HepG2 (cell line): ENCODE data around the gene GPC2. TPM values are rescaled to one million over a fixed set of nuclear protein-coding genes. Genes with fewer than 3 reads are reported as not detected.

ENCODE experiments used
- ATAC-seq: fragments of 200-7000 bp; cut with Tn5 transposase; 3 replicates; pipeline ENCODE4 v1.9.1; 2020; ENCODE audit warnings: mild to moderate bottlenecking, moderate library complexity
- BruUV-seq: library from RNA; stranded (reverse); fragments of 400-500 nt; replicated peaks from 2 replicates; lab custom pipeline; 2021; lab: Mats Ljungman, UMichigan
- CTCF ChIA-PET: fragments of 300-600 bp; formaldehyde crosslinking; extraction: SDS; loops from one replicate; lab custom pipeline; 2021; ENCODE audit warnings: low total read pairs, inconsistent platforms, low intra/inter-chr PET ratio; lab: Yijun Ruan, JAX
- POLR2A ChIA-PET: fragments of 350-600 bp; sonication (Branson Sonifier 250); formaldehyde crosslinking; loops from one replicate; lab custom pipeline; 2020; ENCODE audit warnings: antibody characterized with exemption, inconsistent platforms; lab: Yijun Ruan, JAX
- DNase-seq: peaks from one replicate; pipeline ENCODE4 v3.0.0-alpha.2; 2015; ENCODE audit warnings: low spot score
- FAIRE-seq: peaks from 3 replicates; lab custom pipeline; 2011; peaks lifted over from hg19 to GRCh38; lab: Jason Lieb, UNC
- H2AFZ ChIP-seq: one replicate; pipeline ENCODE4 v1.6.1; 2011; ENCODE audit warnings: low read length, inconsistent platforms
- H3K27ac ChIP-seq: fragments of 300-600 bp; 3 replicates; pipeline ENCODE4 v1.8.0; 2011; ENCODE audit warnings: mixed run types, mild to moderate bottlenecking, mixed read lengths, low read length, inconsistent platforms; ENCODE audit not compliant: insufficient read depth; ENCODE audit errors: extremely low read length
- H3K27me3 ChIP-seq, 2 experiments: fragments of 200-600 bp in 1 of 2; 2 replicates in 1 of 2; 3 replicates in 1 of 2; pipeline versions ENCODE4 v1.6.0 to v1.8.0; 2011; ENCODE audit warnings: low read length in 2 of 2, mild to moderate bottlenecking in 2 of 2, moderate library complexity in 2 of 2, inconsistent platforms in 1 of 2; ENCODE audit not compliant: insufficient read depth in 2 of 2, control insufficient read depth in 1 of 2
- H3K36me3 ChIP-seq, 2 experiments: fragments of 200-600 bp in 1 of 2; replicated peaks in 1 of 2; 2 replicates in 1 of 2; 3 replicates in 1 of 2; pipeline versions ENCODE4 v1.5.1 to v1.8.0; 2011; ENCODE audit warnings: low read length in 2 of 2, inconsistent platforms in 1 of 2; ENCODE audit not compliant: insufficient read depth in 2 of 2, control insufficient read depth in 1 of 2
- H3K4me1 ChIP-seq: 2 replicates; pipeline ENCODE4 v1.5.1; 2012; ENCODE audit warnings: low read length, inconsistent platforms; ENCODE audit not compliant: insufficient read depth
- H3K4me2 ChIP-seq: 2 replicates; pipeline ENCODE4 v1.6.0; 2011; ENCODE audit warnings: low read depth, low read length, inconsistent platforms
- H3K4me3 ChIP-seq, 3 experiments: fragments of 200-600 bp in 1 of 3; sonication (generic), shearing (Covaris generic) in 1 of 3; replicated peaks in 1 of 3; 2 replicates each; pipeline ENCODE4 v1.5.1; 2011 to 2016; ENCODE audit warnings: low read length in 3 of 3, inconsistent platforms in 2 of 3, low read depth in 2 of 3, mild to moderate bottlenecking in 2 of 3, control low read depth in 1 of 3, mixed read lengths in 1 of 3; ENCODE audit not compliant: insufficient read depth in 1 of 3
- H3K79me2 ChIP-seq: one replicate; pipeline ENCODE4 v1.6.1; 2011; ENCODE audit warnings: low read length, inconsistent platforms; ENCODE audit not compliant: insufficient read depth
- H3K9ac ChIP-seq: 2 replicates; pipeline ENCODE4 v1.6.0; 2011; ENCODE audit warnings: mild to moderate bottlenecking, low read depth, low read length, inconsistent platforms; ENCODE audit not compliant: insufficient read depth
- H3K9me3 ChIP-seq: 2 replicates; pipeline ENCODE4 v1.5.1; 2012; ENCODE audit warnings: mild to moderate bottlenecking, low read length
- H4K20me1 ChIP-seq: 2 replicates; pipeline ENCODE4 v1.6.0; 2011; ENCODE audit warnings: inconsistent platforms, mild to moderate bottlenecking, low read length, moderate library complexity; ENCODE audit not compliant: insufficient read depth
- ADNP ChIP-seq: sonication (generic); formaldehyde crosslinking; IDR thresholded peaks from 2 replicates; pipeline ENCODE4 v1.4.0; 2020; ENCODE audit warnings: missing genetic modification reagents
- SKI ChIP-seq: fragments of 450-650 bp; IDR thresholded peaks from one replicate; pipeline ENCODE4 v1.6.1; 2018; ENCODE audit warnings: mild to moderate bottlenecking; ENCODE audit not compliant: partially characterized antibody
- THAP7 ChIP-seq: sonication (generic); formaldehyde crosslinking; IDR thresholded peaks from 2 replicates; pipeline ENCODE4 v1.8.1; 2023; ENCODE audit warnings: mild to moderate bottlenecking, missing genetic modification reagents
- ZBTB43 ChIP-seq: sonication (generic); formaldehyde crosslinking; conservative IDR thresholded peaks from 2 replicates; pipeline ENCODE4 v1.4.0; 2020; ENCODE audit warnings: missing genetic modification reagents
- WGBS: methylation state at CpG from one replicate; pipeline ENCODE4 v1.1.6; 2017; ENCODE audit warnings: low lambda C conversion rate; 5-methylcytosine and 5-hydroxymethylcytosine counted together
- in situ Hi-C: cut with HindIII; loops from 2 replicates; pipeline ENCODE4 v1.10.0; 2017; ENCODE audit warnings: low pct_unique_long_range_greater_than_20kb; ENCODE audit not compliant: extremely low pct_ligation_motif_present
- intact Hi-C: fragments of 100-400 bp; cut with micrococcal nuclease; formaldehyde crosslinking; loops from one replicate; pipeline ENCODE4 v1.10.0; 2022; ENCODE audit not compliant: unreplicated experiment
- polyA plus RNA-seq, 8 experiments: library from polyadenylated mRNA; depleted of rRNA in 3 of 8; stranded (reverse) in 7 of 8; unstranded in 1 of 8; fragments of >200 nt; fragmentation: Illumina TruSeq in 4 of 8; extraction: Trizol in 4 of 8; gene quantifications; 2 replicates each; pipeline versions ENCODE4 v1.2.1 to v1.2.3, GENCODE V29; 2011 to 2016; ENCODE audit warnings: low read depth in 4 of 8, missing spikeins in 1 of 8, mixed read lengths in 1 of 8; ENCODE audit not compliant: insufficient read depth in 1 of 8
- total RNA-seq, 5 experiments: library from RNA; depleted of rRNA; stranded (reverse); fragments of >200 nt; fragmentation: Illumina TruSeq; extraction: Trizol; gene quantifications; 2 replicates each; pipeline ENCODE4 v1.2.3, GENCODE V29; 2016; ENCODE audit warnings: low read depth in 1 of 5
- TF ChIP-seq, protein P1 (sequence below): sonication (generic); formaldehyde crosslinking; IDR thresholded peaks from 2 replicates; pipeline ENCODE4 v1.4.0; 2020; ENCODE audit warnings: mild to moderate bottlenecking, missing genetic modification reagents
- TF ChIP-seq, protein P2 (sequence below): IDR thresholded peaks from 2 replicates; pipeline ENCODE4 v1.6.1; 2016; ENCODE audit warnings: mild to moderate bottlenecking, missing biosample characterization, missing genetic modification reagents

Gene GPC2
- total and polyA plus RNA-seq, 2 of the 13 experiments (the other 11 are each of a cell fraction or from before 2014, with no cell fraction given), result 0.64 to 0.78 TPM

- no peak overlapping the region for H2AFZ ChIP-seq
- H3K4me2 ChIP-seq, result no peak overlapping the region
- ATAC-seq (no peak), DNase-seq (no peak), FAIRE-seq (no peak)
- H3K4me3 ChIP-seq, result no peak overlapping the region
- intact Hi-C loops, result no loop called here
- BruUV-seq, result no TSS peak
- H3K4me1 ChIP-seq, result peaks cover 28% of the 10 kb centered on the region
- CTCF ChIA-PET, result no interaction called here
- no peaks in the 10 kb centered on the region for H3K36me3 ChIP-seq
- POLR2A ChIA-PET, result no interaction called here
- TF ChIP-seq ZBTB43 (CRISPR knock-in tag) (no peak), THAP7 (CRISPR knock-in tag) (no peak), SKI (no peak), ADNP (CRISPR knock-in tag) (no peak)
- TF ChIP-seq, protein P1, sequence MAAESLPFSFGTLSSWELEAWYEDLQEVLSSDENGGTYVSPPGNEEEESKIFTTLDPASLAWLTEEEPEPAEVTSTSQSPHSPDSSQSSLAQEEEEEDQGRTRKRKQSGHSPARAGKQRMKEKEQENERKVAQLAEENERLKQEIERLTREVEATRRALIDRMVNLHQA, result no peak
- TF ChIP-seq, protein P2, sequence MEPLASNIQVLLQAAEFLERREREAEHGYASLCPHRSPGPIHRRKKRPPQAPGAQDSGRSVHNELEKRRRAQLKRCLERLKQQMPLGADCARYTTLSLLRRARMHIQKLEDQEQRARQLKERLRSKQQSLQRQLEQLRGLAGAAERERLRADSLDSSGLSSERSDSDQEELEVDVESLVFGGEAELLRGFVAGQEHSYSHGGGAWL, result no peak
- in situ Hi-C loops, result loop anchor here (5.0 kb wide), 1 partner anchor 79 kb away; no protein-coding TSS in a partner anchor
- 71% methylated on average over 7 of the region's 7 CpGs for WGBS
- H3K27me3 ChIP-seq, result no peaks in the 10 kb centered on the region
- H3K79me2 ChIP-seq, result no peaks in the 10 kb centered on the region
- H3K9ac ChIP-seq, result no peak overlapping the region
- no peaks in the 10 kb centered on the region for H4K20me1 ChIP-seq
- H3K27ac ChIP-seq, result no peak overlapping the region
- H3K9me3 ChIP-seq, result no peaks in the 10 kb centered on the region
Observed at GRCh38 chr7:100211342-100211780, 34.2 kb upstream of the GPC2 start.
